ENCODE data around the gene ANAPC5. TPM values are rescaled to one million over a fixed set of nuclear protein-coding genes. Genes with fewer than 3 reads are reported as not detected.

Gene ANAPC5, protein sequence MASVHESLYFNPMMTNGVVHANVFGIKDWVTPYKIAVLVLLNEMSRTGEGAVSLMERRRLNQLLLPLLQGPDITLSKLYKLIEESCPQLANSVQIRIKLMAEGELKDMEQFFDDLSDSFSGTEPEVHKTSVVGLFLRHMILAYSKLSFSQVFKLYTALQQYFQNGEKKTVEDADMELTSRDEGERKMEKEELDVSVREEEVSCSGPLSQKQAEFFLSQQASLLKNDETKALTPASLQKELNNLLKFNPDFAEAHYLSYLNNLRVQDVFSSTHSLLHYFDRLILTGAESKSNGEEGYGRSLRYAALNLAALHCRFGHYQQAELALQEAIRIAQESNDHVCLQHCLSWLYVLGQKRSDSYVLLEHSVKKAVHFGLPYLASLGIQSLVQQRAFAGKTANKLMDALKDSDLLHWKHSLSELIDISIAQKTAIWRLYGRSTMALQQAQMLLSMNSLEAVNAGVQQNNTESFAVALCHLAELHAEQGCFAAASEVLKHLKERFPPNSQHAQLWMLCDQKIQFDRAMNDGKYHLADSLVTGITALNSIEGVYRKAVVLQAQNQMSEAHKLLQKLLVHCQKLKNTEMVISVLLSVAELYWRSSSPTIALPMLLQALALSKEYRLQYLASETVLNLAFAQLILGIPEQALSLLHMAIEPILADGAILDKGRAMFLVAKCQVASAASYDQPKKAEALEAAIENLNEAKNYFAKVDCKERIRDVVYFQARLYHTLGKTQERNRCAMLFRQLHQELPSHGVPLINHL
- total RNA-seq, result 10 to 100 TPM; 70.9 to 81.8 (median 75.5) TPM

DNA sequence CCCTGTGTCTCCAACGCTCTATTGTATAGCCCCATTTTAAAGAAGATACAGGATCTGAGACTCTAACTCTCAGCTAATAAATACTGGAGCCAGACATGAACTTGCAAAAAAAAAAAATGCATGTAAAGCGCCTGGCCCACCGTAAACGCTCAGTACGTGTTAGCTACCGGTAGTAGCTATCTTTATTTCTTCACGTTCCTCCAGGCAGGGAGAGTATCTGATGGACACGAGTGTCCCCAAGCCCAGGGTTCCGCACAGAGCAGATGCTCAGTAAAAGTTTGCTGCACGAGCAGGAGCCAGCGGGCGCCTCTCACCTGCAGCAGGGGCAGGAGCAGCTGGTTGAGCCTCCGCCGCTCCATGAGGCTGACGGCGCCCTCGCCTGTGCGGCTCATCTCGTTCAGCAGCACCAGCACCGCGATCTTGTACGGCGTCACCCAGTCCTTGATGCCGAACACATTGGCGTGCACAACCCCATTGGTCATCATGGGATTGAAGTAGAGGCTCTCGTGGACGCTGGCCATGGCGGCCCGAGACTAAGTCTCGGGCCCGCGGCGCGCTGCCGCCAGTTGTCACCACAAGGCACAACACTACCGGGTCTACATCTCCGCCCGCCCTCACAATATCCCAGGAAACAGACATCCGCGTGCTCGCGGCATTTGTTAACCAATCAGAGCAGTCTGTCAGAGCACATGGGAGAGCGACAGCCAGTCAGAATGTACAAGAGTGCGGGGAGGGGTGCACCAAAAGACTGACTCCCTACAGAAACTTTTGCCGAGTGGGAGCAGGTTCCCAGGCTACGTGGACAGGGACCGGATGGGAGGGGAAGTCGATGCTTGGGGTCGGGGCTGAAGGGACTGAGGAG is at the start of gene ANAPC5:
ANAPC5 (minus strand) TSS at position 592 of the 862 bp plus-strand sequence; CDS start at position 521, 71 bp downstream.
- intact Hi-C loops (cut with DNase I), result loop anchor here (5.0 kb wide), 2 partner anchors 50 to 90 kb away; partner anchors contain the start of gene RNF34

DNA sequence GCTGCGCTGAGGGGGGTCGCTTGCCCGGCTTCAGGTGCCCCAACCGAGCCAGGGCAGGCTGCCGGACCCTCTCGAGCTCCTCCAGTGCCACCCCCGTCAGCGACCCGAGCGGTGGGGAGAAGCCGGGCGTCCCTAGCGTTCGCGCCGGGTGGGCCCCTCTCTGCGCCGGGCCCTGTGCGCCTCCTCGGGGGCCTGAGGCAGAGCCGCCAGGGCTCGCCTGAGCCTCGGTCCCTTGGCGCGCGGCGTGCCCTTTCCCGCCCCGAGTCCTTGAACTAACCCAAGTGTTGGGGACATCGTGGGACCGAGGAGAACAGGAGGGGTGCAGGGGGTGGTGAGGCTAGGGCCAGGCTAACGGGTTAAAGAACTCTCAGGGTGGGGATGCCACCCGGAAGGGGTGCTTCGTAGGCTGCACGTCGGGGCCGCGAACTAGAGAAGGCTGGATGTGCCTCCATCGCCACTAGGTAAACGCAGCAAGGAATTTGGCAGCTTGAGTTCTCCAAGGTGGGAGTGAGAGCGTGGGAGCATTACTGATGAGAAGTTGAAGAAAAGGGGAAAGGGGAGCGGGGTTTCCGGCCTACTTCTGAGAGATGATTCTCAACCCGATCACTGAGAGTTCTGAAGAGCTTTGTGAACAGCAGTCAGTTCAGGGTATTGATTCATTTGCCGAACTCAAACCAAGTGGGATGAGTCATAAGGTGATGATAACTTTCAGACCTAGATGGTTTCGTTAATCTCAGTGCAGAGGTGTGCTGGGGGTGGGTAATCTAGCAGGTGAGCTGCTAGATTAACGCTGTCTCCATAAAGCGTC is 48.3 kb upstream of the ANAPC5 start:
- H3K4me3 ChIP-seq, result peak overlapping the region; percentile 86 to 93 (median 92)
- no peak for TF ChIP-seq POLR2A (IDR thresholded peaks at IDR 0.05; ENCODE audit: low read depth)
- TF ChIP-seq POLR2AphosphoS5 (IDR thresholded peaks at IDR 0.05), result no peak
- TF ChIP-seq, protein P1, sequence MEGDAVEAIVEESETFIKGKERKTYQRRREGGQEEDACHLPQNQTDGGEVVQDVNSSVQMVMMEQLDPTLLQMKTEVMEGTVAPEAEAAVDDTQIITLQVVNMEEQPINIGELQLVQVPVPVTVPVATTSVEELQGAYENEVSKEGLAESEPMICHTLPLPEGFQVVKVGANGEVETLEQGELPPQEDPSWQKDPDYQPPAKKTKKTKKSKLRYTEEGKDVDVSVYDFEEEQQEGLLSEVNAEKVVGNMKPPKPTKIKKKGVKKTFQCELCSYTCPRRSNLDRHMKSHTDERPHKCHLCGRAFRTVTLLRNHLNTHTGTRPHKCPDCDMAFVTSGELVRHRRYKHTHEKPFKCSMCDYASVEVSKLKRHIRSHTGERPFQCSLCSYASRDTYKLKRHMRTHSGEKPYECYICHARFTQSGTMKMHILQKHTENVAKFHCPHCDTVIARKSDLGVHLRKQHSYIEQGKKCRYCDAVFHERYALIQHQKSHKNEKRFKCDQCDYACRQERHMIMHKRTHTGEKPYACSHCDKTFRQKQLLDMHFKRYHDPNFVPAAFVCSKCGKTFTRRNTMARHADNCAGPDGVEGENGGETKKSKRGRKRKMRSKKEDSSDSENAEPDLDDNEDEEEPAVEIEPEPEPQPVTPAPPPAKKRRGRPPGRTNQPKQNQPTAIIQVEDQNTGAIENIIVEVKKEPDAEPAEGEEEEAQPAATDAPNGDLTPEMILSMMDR (IDR thresholded peaks at IDR 0.05), result peak in 1 of 3 experiments; percentile 5
- no peak for TF ChIP-seq EP300 (IDR thresholded peaks at IDR 0.05)
- H3K27ac ChIP-seq (replicated peaks in 1 of 4), result peak overlapping the region; percentile 93 to 97 (median 95)
- H3K27me3 ChIP-seq, result no peaks in the 10 kb centered on the region
- no peak for DNase-seq (ENCODE audit: extremely low spot score)
- H3K4me1 ChIP-seq, result peaks cover 16 to 48% (median 43%) of the 10 kb centered on the region in 4 donors
- 2% methylated on average over 18 of the region's 48 CpGs for WGBS
- peaks cover 0 to 12% (median 5%) of the 10 kb centered on the region in 4 donors for H3K36me3 ChIP-seq
- intact Hi-C loops (cut with DNase I), result loop anchor here (5.0 kb wide), 1 partner anchor 48 kb away; the partner anchor contains the start of gene ANAPC5
- no peaks in the 10 kb centered on the region for H3K9me3 ChIP-seq

More for the DNA sequence above, at the start of gene ANAPC5:
- Histone ChIP-seq H3K27ac (replicated peaks in 1 of 4) (peak within 1 kb of the TSS; percentile 78 to 85 (median 83)), H3K9me3 (no peaks in the 10 kb centered on the region), H3K27me3 (no peaks in the 10 kb centered on the region), H3K4me3 (peak within 1 kb of the TSS; percentile 70 to 93 (median 83)), H3K36me3 (peaks cover 0 to 5% (median 5%) of the 10 kb centered on the region in 4 donors), H3K4me1 (peaks cover 18 to 42% (median 28%) of the 10 kb centered on the region in 4 donors)
- peak; percentile 99 for DNase-seq (ENCODE audit: extremely low spot score)
- WGBS, result under 1% methylated on average over 32 of the region's 49 CpGs
- no peak for TF ChIP-seq EP300 (IDR thresholded peaks at IDR 0.05)
- TF ChIP-seq POLR2AphosphoS5 (IDR thresholded peaks at IDR 0.05), result peak; percentile 87 to 91
- TF ChIP-seq POLR2A (IDR thresholded peaks at IDR 0.05; ENCODE audit: low read depth), result peak; percentile 9

DNA sequence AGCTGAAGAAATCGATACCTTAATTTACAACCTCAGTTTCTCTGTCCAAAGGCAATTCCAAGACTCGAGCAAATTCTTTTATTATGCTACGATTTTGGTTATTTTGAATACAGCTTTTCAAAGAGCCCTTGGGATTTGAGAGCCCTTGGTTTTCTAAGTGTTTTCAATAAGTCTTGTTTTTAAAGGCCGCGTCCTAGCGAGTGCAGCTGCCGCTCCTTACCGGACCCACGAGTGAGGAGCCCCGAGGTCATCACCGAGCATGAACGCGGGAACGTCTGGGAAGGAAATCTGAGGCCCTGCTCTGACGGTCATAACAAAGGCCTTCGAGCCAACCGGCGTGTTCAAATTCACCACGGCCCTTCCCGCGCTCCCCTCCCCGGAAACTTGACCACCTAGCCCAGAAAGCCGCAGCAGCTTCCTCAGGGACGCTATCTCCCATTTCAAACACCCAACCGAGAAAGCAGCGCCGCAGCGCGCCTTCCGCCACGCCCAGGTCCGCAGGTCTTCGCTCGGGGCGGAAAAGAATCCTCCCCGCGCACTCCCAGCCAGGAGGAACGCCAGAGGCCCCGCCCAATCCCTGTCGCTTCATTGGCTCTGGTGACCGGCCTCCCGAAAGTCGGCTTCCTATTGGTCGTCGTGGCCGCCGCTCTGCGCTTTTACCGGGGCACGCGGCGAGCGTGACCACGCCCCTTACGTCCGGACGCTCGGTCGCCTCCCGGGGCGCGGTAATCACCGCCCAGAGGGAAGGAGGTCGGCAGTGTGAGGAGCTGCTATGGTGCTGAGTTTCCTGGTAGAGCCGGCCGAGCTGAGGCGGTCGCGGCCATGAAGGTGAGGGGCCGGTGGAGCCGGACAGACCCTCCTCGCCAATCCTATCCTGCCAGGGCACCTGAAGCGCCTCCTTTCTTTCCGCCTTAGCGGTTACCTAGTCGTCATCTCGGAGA is 47.5 kb upstream of the ANAPC5 start, which contains the start of gene RNF34:
RNF34 (plus strand) TSS at position 728 of the 941 bp plus-strand sequence; CDS start at position 823, 95 bp downstream.
- Histone ChIP-seq H3K4me3 (peak within 1 kb of the TSS; percentile 86 to 93 (median 92)), H3K27me3 (no peaks in the 10 kb centered on the region), H3K9me3 (no peaks in the 10 kb centered on the region), H3K27ac (replicated peaks in 1 of 4) (peak within 1 kb of the TSS; percentile 93 to 97 (median 95)), H3K4me1 (peaks cover 16 to 40% (median 36%) of the 10 kb centered on the region in 4 donors), H3K36me3 (peaks cover 0 to 3% (median 0%) of the 10 kb centered on the region in 4 donors)
- peak; percentile 99 for DNase-seq (ENCODE audit: extremely low spot score)
- TF ChIP-seq POLR2AphosphoS5 (IDR thresholded peaks at IDR 0.05) (peak; percentile 99), EP300 (IDR thresholded peaks at IDR 0.05) (no peak), POLR2A (IDR thresholded peaks at IDR 0.05; ENCODE audit: low read depth) (peak; percentile 90)
- TF ChIP-seq, protein P1 (IDR thresholded peaks at IDR 0.05), result peak in 2 of 3 experiments; percentile 5 to 10
- WGBS, result 0% methylated on average over 16 of the region's 77 CpGs
- intact Hi-C loops (cut with DNase I), result loop anchor here (5.0 kb wide), 1 partner anchor 47 kb away; the partner anchor contains the start of gene ANAPC5

All from esophagus muscularis mucosa (tissue), 4 donors.